ENCODE data around the gene LMF2. TPM values are rescaled to one million over a fixed set of nuclear protein-coding genes. Genes with fewer than 3 reads are reported as not detected.

Gene LMF2
- polyA plus RNA-seq, 1 of the 3 experiments (the other 2 are of a cell fraction), result 34.3 TPM

DNA sequence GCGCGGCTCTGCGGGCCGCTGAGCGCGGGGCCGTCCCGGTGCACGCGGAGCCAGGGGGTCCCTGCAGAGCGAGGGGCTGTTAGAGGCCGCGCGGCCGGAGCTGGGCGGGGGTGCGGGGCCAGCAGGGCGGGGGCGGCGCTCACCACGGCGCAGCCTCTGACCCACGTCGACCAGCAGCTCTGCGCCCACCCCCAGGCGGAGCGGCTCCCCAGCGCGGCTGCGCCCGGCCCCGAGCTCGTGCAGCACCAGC lies 18.3 kb upstream of the LMF2 start:
- peak overlapping the region; percentile 76 for H2AFZ ChIP-seq (ENCODE audit: low read depth)
- no peaks in the 10 kb centered on the region for H3K9me2 ChIP-seq
- H3K27ac ChIP-seq (ENCODE audit: low read depth in 2 of 2, low read length in 1 of 2), result peak overlapping the region; percentile 68 to 93
- no peaks in the 10 kb centered on the region for H3K27me3 ChIP-seq (ENCODE audit: insufficient read depth)
- ChIA-PET POLR2A (interaction anchor here (0.6 to 2.9 kb wide), 16 partner anchors 13 to 282 kb away, joined by 3 to 12 read pairs (median 5); partner anchors contain the start of genes ADM2, CHKB, KLHDC7B and LMF2), CTCF (interaction anchor here (0.5 to 3.4 kb wide), 43 partner anchors 10 to 288 kb away, joined by 3 to 53 read pairs (median 4); partner anchors contain the start of genes CHKB, HDAC10, KLHDC7B and LMF2)
- peaks cover 7 to 24% of the 10 kb centered on the region in 2 experiments; a peak in 2 of 4 replicates for H3K4me1 ChIP-seq (ENCODE audit: control insufficient read depth in 1 of 2, insufficient read depth in 2 of 2, low read depth in 1 of 2, low read length in 1 of 2)
- H3K36me3 ChIP-seq (replicated peaks in 1 of 2; ENCODE audit: control insufficient read depth in 1 of 2, insufficient read depth in 2 of 2, low read length in 1 of 2), result peaks cover 7 to 30% of the 10 kb centered on the region in 2 experiments
- H3K9ac ChIP-seq, result peak overlapping the region; percentile 80
- DNase-seq, result no peak
- H3F3A ChIP-seq (replicated peaks; ENCODE audit: insufficient read depth), result peaks cover 19% of the 10 kb centered on the region
- H4K20me1 ChIP-seq (ENCODE audit: insufficient read depth), result peaks cover 8% of the 10 kb centered on the region; the same call in 1 of the 2 replicates
- WGBS (ENCODE audit: low lambda C conversion rate), result no CpG with 5 or more reads among the region's 33 CpGs
- H3K4me2 ChIP-seq, result peak overlapping the region; percentile 93
- peaks cover 18% of the 10 kb centered on the region for H3K79me2 ChIP-seq (ENCODE audit: insufficient read depth)
- peak overlapping the region; percentile 80 to 81 for H3K4me3 ChIP-seq (ENCODE audit: low read depth in 2 of 2, low read length in 1 of 2)
- TF ChIP-seq ZBTB33 (IDR thresholded peaks at IDR 0.05; ENCODE audit: borderline replicate concordance, low read depth) (no peak), NRF1 (IDR thresholded peaks at IDR 0.05; ENCODE audit: low read depth, low read length) (0 out of 2 replicates have a peak, but pooled peaks have one; percentile 11)
- no peaks in the 10 kb centered on the region for H3K9me3 ChIP-seq

DNA sequence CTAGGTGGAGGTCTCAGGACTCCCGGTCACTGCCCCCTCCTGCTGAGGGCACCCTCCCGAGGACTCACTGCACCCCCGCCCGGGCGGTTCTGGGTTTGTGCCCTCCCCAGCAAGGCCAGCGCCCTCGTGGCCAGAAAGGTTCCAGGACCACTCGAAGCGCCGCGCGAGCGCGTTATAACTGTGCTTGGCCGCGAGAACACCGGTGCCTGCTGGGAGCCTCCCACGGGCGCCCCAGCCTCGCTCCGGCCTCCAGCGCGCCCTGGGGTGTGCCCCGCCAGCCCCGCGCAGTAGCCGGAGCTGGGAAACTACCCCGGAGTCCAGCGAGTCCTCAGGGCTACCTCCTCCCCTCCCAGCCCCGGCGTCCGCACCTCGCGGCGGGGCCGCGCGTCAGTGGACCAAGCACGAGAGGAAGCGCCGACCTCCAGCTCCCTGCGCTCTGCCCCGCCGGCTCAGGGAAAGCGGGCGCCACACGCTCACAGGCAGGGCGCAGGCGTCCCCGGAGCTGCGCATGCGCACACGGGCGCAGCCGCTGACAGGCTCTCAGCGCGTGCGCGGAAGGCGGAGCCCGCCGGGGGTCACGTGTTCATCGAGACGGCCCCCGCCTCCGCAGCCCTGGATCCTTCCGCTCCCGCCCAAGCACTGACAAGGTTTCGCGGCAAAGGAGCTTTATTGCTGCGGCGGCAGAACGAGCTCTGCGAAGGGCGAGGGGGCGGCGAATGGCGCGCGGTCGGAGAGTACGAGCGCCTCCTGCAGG lies 17.8 kb upstream of the LMF2 start, which contains the start of gene SCO2:
SCO2 (minus strand) TSS at position 495 of the 754 bp plus-strand sequence. CDS start 1,187 bp downstream, outside the sequence.
- ChIA-PET POLR2A (interaction anchor here (0.6 to 2.9 kb wide), 18 partner anchors 9 to 281 kb away, joined by 3 to 12 read pairs (median 5); partner anchors contain the start of genes ADM2, CHKB, KLHDC7B and LMF2), CTCF (interaction anchor here (0.5 to 3.4 kb wide), 44 partner anchors 9 to 288 kb away, joined by 3 to 53 read pairs (median 4); partner anchors contain the start of genes CHKB, HDAC10, KLHDC7B and LMF2)
- peaks cover 7 to 24% of the 10 kb centered on the region in 2 experiments; a peak in 2 of 4 replicates for H3K4me1 ChIP-seq (ENCODE audit: control insufficient read depth in 1 of 2, insufficient read depth in 2 of 2, low read depth in 1 of 2, low read length in 1 of 2)
- peak within 1 kb of the TSS; percentile 93 for H3K4me2 ChIP-seq
- peak within 1 kb of the TSS; percentile 80 for H3K9ac ChIP-seq
- H2AFZ ChIP-seq (ENCODE audit: low read depth), result peak within 1 kb of the TSS; percentile 76
- H3K9me3 ChIP-seq, result no peaks in the 10 kb centered on the region
- no peaks in the 10 kb centered on the region for H3K27me3 ChIP-seq (ENCODE audit: insufficient read depth)
- H3F3A ChIP-seq (replicated peaks; ENCODE audit: insufficient read depth), result peaks cover 19% of the 10 kb centered on the region
- 0% methylated on average over 3 of the region's 84 CpGs for WGBS (ENCODE audit: low lambda C conversion rate)
- peaks cover 18% of the 10 kb centered on the region for H3K79me2 ChIP-seq (ENCODE audit: insufficient read depth)
- H3K9me2 ChIP-seq, result no peaks in the 10 kb centered on the region
- H4K20me1 ChIP-seq (ENCODE audit: insufficient read depth), result peaks cover 8% of the 10 kb centered on the region; the same call in 1 of the 2 replicates
- peak; percentile 100 for DNase-seq
- peaks cover 7 to 30% of the 10 kb centered on the region in 2 experiments for H3K36me3 ChIP-seq (replicated peaks in 1 of 2; ENCODE audit: control insufficient read depth in 1 of 2, insufficient read depth in 2 of 2, low read length in 1 of 2)
- H3K4me3 ChIP-seq (ENCODE audit: low read depth in 2 of 2, low read length in 1 of 2), result peak within 1 kb of the TSS; percentile 80 to 81
- peak within 1 kb of the TSS; percentile 68 to 93 for H3K27ac ChIP-seq (ENCODE audit: low read depth in 2 of 2, low read length in 1 of 2)
- no peak for TF ChIP-seq RXRA (IDR thresholded peaks at IDR 0.05; ENCODE audit: borderline replicate concordance, low read depth)
- TF ChIP-seq, protein P1, sequence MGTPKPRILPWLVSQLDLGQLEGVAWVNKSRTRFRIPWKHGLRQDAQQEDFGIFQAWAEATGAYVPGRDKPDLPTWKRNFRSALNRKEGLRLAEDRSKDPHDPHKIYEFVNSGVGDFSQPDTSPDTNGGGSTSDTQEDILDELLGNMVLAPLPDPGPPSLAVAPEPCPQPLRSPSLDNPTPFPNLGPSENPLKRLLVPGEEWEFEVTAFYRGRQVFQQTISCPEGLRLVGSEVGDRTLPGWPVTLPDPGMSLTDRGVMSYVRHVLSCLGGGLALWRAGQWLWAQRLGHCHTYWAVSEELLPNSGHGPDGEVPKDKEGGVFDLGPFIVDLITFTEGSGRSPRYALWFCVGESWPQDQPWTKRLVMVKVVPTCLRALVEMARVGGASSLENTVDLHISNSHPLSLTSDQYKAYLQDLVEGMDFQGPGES (IDR thresholded peaks at IDR 0.05; ENCODE audit: low read depth, low read length), result no peak
- TF ChIP-seq RFX5 (IDR thresholded peaks at IDR 0.05; ENCODE audit: low read length), result no peak
- TF ChIP-seq PBX3 (IDR thresholded peaks at IDR 0.05), result peak; percentile 45; the same call in 1 of the 2 replicates
- TF ChIP-seq MXI1 (IDR thresholded peaks at IDR 0.05; ENCODE audit: low read depth, low read length), result peak; percentile 82
- peak; percentile 71; the same call in 1 of the 2 replicates for TF ChIP-seq SIN3A (IDR thresholded peaks at IDR 0.05; ENCODE audit: borderline replicate concordance, low read depth, low read length)
- TF ChIP-seq, protein P2, sequence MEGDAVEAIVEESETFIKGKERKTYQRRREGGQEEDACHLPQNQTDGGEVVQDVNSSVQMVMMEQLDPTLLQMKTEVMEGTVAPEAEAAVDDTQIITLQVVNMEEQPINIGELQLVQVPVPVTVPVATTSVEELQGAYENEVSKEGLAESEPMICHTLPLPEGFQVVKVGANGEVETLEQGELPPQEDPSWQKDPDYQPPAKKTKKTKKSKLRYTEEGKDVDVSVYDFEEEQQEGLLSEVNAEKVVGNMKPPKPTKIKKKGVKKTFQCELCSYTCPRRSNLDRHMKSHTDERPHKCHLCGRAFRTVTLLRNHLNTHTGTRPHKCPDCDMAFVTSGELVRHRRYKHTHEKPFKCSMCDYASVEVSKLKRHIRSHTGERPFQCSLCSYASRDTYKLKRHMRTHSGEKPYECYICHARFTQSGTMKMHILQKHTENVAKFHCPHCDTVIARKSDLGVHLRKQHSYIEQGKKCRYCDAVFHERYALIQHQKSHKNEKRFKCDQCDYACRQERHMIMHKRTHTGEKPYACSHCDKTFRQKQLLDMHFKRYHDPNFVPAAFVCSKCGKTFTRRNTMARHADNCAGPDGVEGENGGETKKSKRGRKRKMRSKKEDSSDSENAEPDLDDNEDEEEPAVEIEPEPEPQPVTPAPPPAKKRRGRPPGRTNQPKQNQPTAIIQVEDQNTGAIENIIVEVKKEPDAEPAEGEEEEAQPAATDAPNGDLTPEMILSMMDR (IDR thresholded peaks at IDR 0.05), result peak; percentile 50
- TF ChIP-seq GABPA (IDR thresholded peaks at IDR 0.05; ENCODE audit: low read depth), result 0 out of 2 replicates have a peak, but pooled peaks have one; percentile 20
- peak; percentile 97 for TF ChIP-seq NRF1 (IDR thresholded peaks at IDR 0.05; ENCODE audit: low read depth, low read length)
- TF ChIP-seq GATA2 (CRISPR knock-in tag; IDR thresholded peaks at IDR 0.05), result no peak
- peak; percentile 89 for TF ChIP-seq USF2 (IDR thresholded peaks at IDR 0.05; ENCODE audit: borderline replicate concordance, low read depth, low read length)
- no peak for TF ChIP-seq TCF12 (IDR thresholded peaks at IDR 0.05)
- TF ChIP-seq SMC3 (IDR thresholded peaks at IDR 0.05; ENCODE audit: low read depth, low read length), result peak; percentile 16; the same call in 1 of the 2 replicates
- TF ChIP-seq RCOR1 (IDR thresholded peaks at IDR 0.05; ENCODE audit: low read length), result 0 out of 2 replicates have a peak, but pooled peaks have one; percentile 26
- TF ChIP-seq ELF1 (IDR thresholded peaks at IDR 0.05), result no peak
- TF ChIP-seq FOXM1 (IDR thresholded peaks at IDR 0.05; ENCODE audit: low read depth), result no peak
- no peak for TF ChIP-seq JUND (IDR thresholded peaks at IDR 0.05)
